Uterus (tissue), 2 donors: ENCODE results near the gene SLC25A22.

Experiments used
- CTCF ChIP-seq, 4 experiments: fragments of 200-600 bp in 2 of 4; fragments of 450-650 bp in 2 of 4; sonication (generic) in 2 of 4; IDR thresholded peaks; one replicate each; pipeline ENCODE4 v1.5.1; 2016 to 2019; ENCODE audit warnings: antibody characterized with exemption in 4 of 4, mild to moderate bottlenecking in 2 of 4, moderate library complexity in 1 of 4
- POLR2A ChIP-seq, 2 donors: fragments of 450-650 bp; IDR thresholded peaks; one replicate each; pipeline ENCODE4 v1.6.1; 2016; ENCODE audit warnings: antibody characterized with exemption in 2 of 2, mild to moderate bottlenecking in 1 of 2, moderate library complexity in 1 of 2

GRCh38 chr11:742156-742546, 55.9 kb downstream of the SLC25A22 start:
- TF ChIP-seq POLR2A (IDR thresholded peaks at IDR 0.05) (no peak), CTCF (IDR thresholded peaks at IDR 0.05) (no peak)
